Natural killer cell (primary cell): ENCODE measurements around the gene MRGPRE. TPM values are rescaled to one million over a fixed set of nuclear protein-coding genes. Genes with fewer than 3 reads are reported as not detected.

Source experiments
- ATAC-seq, 3 donors: fragments of 150-1000 bp in 2 of 3; fragments of 200-7000 bp in 1 of 3; cut with Tn5 transposase; 1 replicate in 1 of 3; 2 replicates in 2 of 3; pipeline ENCODE4 v1.10.0; 2021; ENCODE audit warnings: mild to moderate bottlenecking in 2 of 3, moderate library complexity in 2 of 3
- DNase-seq, 2 donors: peaks; one replicate each; pipeline versions ENCODE4 v3.0.0 to v3.0.0-alpha.2; 2013 to 2021; ENCODE audit warnings: mixed read lengths in 1 of 2
- H3K27ac ChIP-seq: one replicate; pipeline ENCODE4 v1.5.1; 2013; ENCODE audit warnings: mild to moderate bottlenecking, low read length
- H3K27me3 ChIP-seq: one replicate; pipeline ENCODE4 v1.6.1; 2013; ENCODE audit warnings: low read length; ENCODE audit not compliant: control insufficient read depth, insufficient read depth
- H3K36me3 ChIP-seq: one replicate; pipeline ENCODE4 v1.6.1; 2013; ENCODE audit warnings: low read length; ENCODE audit not compliant: control insufficient read depth, insufficient read depth
- H3K4me1 ChIP-seq: one replicate; pipeline ENCODE4 v1.6.1; 2013; ENCODE audit warnings: low read length; ENCODE audit not compliant: control insufficient read depth, insufficient read depth
- H3K4me3 ChIP-seq: one replicate; pipeline ENCODE4 v1.5.1; 2013; ENCODE audit warnings: low read length
- H3K9me3 ChIP-seq: one replicate; pipeline ENCODE4 v1.6.1; 2013; ENCODE audit warnings: low read length; ENCODE audit not compliant: control insufficient read depth, insufficient read depth
- H3K27ac Mint-ChIP-seq, 2 donors: one replicate each; pipeline ENCODE4 v1.8.0; 2022; ENCODE audit warnings: mild to moderate bottlenecking in 2 of 2, mixed read lengths in 2 of 2, moderate library complexity in 1 of 2
- H3K27me3 Mint-ChIP-seq, 2 donors: one replicate each; pipeline ENCODE4 v1.8.0; 2022; ENCODE audit warnings: low read depth in 2 of 2, mixed read lengths in 2 of 2
- H3K36me3 Mint-ChIP-seq: one replicate; pipeline ENCODE4 v1.8.0; 2022; ENCODE audit warnings: mixed read lengths
- H3K4me1 Mint-ChIP-seq, 2 donors: one replicate each; pipeline ENCODE4 v1.8.0; 2022; ENCODE audit warnings: mixed read lengths in 2 of 2
- H3K4me3 Mint-ChIP-seq: one replicate; pipeline ENCODE4 v1.8.0; 2022; ENCODE audit warnings: mild to moderate bottlenecking, moderate library complexity, mixed read lengths
- H3K9me3 Mint-ChIP-seq, 2 donors: one replicate each; pipeline ENCODE4 v1.8.0; 2022; ENCODE audit warnings: mixed read lengths in 2 of 2
- CTCF ChIP-seq: fragments of 200-600 bp; IDR thresholded peaks from one replicate; pipeline ENCODE4 v1.8.0; 2022; ENCODE audit warnings: antibody characterized with exemption
- WGBS: methylation state at CpG from one replicate; pipeline ENCODE4 v1.1.7; 2013; ENCODE audit warnings: missing lambda C conversion rate; ENCODE audit not compliant: insufficient coverage; 5-methylcytosine and 5-hydroxymethylcytosine counted together
- intact Hi-C: fragments of 100-400 bp; cut with micrococcal nuclease; formaldehyde crosslinking; loops from one replicate; pipeline ENCODE4 v1.14.2; 2022
- total RNA-seq, 4 donors: library from RNA; stranded (reverse); fragments of 120-200 nt in 1 of 4; gene quantifications; one replicate each; pipeline versions ENCODE4 v1.2.3 to v1.2.4, GENCODE V29; 2013 to 2022

The MRGPRE gene
- total RNA-seq, 3 donors from 2014 or later (not counting 1 experiment from before 2014, with no cell fraction given): not detected

GRCh38 chr11:3181725-3182461, 50.3 kb downstream of the MRGPRE start:
- Mint-ChIP-seq H3K36me3 (no peaks in the 10 kb centered on the region), H3K27me3 (peaks cover 0 to 3% of the 10 kb centered on the region in 2 donors), H3K4me3 (no peak overlapping the region), H3K4me1 (no peaks in the 10 kb centered on the region), H3K9me3 (no peaks in the 10 kb centered on the region), H3K27ac (no peak overlapping the region)
- no peaks in the 10 kb centered on the region for H3K27me3 ChIP-seq
- DNase-seq: no peak
- no peak overlapping the region for H3K4me3 ChIP-seq
- intact Hi-C loops: no loop called here
- H3K27ac ChIP-seq: no peak overlapping the region
- no peak for ATAC-seq
- no peak for TF ChIP-seq CTCF
- H3K9me3 ChIP-seq: no peaks in the 10 kb centered on the region
- H3K4me1 ChIP-seq: no peaks in the 10 kb centered on the region
- WGBS: 92% methylated on average over 11 of the region's 12 CpGs
- H3K36me3 ChIP-seq: no peaks in the 10 kb centered on the region

- Histone ChIP-seq H3K4me1 (no peaks in the 10 kb centered on the region), H3K36me3 (no peaks in the 10 kb centered on the region), H3K9me3 (peaks cover 6% of the 10 kb centered on the region), H3K4me3 (no peak overlapping the region), H3K27ac (no peak overlapping the region), H3K27me3 (no peaks in the 10 kb centered on the region)
- DNase-seq: no peak
- intact Hi-C loops: no loop called here
- 91% methylated on average over 5 of the region's 5 CpGs for WGBS
- TF ChIP-seq CTCF: no peak
- H3K27me3 Mint-ChIP-seq: peaks cover 0 to 3% of the 10 kb centered on the region in 2 donors
- no peaks in the 10 kb centered on the region for H3K36me3 Mint-ChIP-seq
- H3K27ac Mint-ChIP-seq: no peak overlapping the region
- peaks cover 0 to 2% of the 10 kb centered on the region in 2 donors for H3K4me1 Mint-ChIP-seq
- no peak for ATAC-seq
- peaks cover 0 to under 1% of the 10 kb centered on the region in 2 donors for H3K9me3 Mint-ChIP-seq
- no peak overlapping the region for H3K4me3 Mint-ChIP-seq
Observed at GRCh38 chr11:3180869-3181268, 51.3 kb downstream of the MRGPRE start.

- intact Hi-C loops: no loop called here
- Mint-ChIP-seq H3K27ac (no peak overlapping the region), H3K4me3 (no peak overlapping the region), H3K27me3 (peaks cover 0 to 3% of the 10 kb centered on the region in 2 donors), H3K9me3 (peaks cover 0 to 5% of the 10 kb centered on the region in 2 donors), H3K36me3 (no peaks in the 10 kb centered on the region), H3K4me1 (peaks cover 0 to 9% of the 10 kb centered on the region in 2 donors)
- ATAC-seq: no peak
- peaks cover 6% of the 10 kb centered on the region for H3K9me3 ChIP-seq
- H3K36me3 ChIP-seq: no peaks in the 10 kb centered on the region
- DNase-seq: no peak
- no peak for TF ChIP-seq CTCF
- no peaks in the 10 kb centered on the region for H3K27me3 ChIP-seq
- no peaks in the 10 kb centered on the region for H3K4me1 ChIP-seq
- H3K27ac ChIP-seq: no peak overlapping the region
- WGBS: no CpG with 5 or more reads among the region's 2 CpGs
- no peak overlapping the region for H3K4me3 ChIP-seq
Observed at GRCh38 chr11:3178349-3178748, 53.9 kb downstream of the MRGPRE start.

GRCh38 chr11:3177931-3178330, 54.3 kb downstream of the MRGPRE start:
- 61% methylated on average over 2 of the region's 2 CpGs for WGBS
- H3K9me3 Mint-ChIP-seq: peaks cover 0 to 5% of the 10 kb centered on the region in 2 donors

More at GRCh38 chr11:3177931-3178330, 54.3 kb downstream of the MRGPRE start:
- Mint-ChIP-seq H3K4me3 (no peak overlapping the region), H3K27me3 (peaks cover 0 to 3% of the 10 kb centered on the region in 2 donors), H3K4me1 (peaks cover 0 to 9% of the 10 kb centered on the region in 2 donors), H3K27ac (no peak overlapping the region), H3K36me3 (no peaks in the 10 kb centered on the region)
- ATAC-seq: no peak
- Histone ChIP-seq H3K27me3 (no peaks in the 10 kb centered on the region), H3K4me1 (no peaks in the 10 kb centered on the region), H3K9me3 (peaks cover 6% of the 10 kb centered on the region), H3K27ac (no peak overlapping the region), H3K36me3 (no peaks in the 10 kb centered on the region), H3K4me3 (no peak overlapping the region)
- no peak for TF ChIP-seq CTCF
- intact Hi-C loops: no loop called here
- DNase-seq: no peak
